HepG2 (cell line): ENCODE results near the gene YY1AP1. TPM values are rescaled to one million over a fixed set of nuclear protein-coding genes. Genes with fewer than 3 reads are reported as not detected.
A peak's percentile ranks its signal among the peaks of the same experiment; 100 is the strongest.

Source experiments
- ATAC-seq: fragments of 200-7000 bp; cut with Tn5 transposase; 3 replicates; pipeline ENCODE4 v1.9.1; 2020; ENCODE audit warnings: mild to moderate bottlenecking, moderate library complexity
- BruUV-seq: library from RNA; stranded (reverse); fragments of 400-500 nt; replicated peaks from 2 replicates; lab custom pipeline; 2021; lab: Mats Ljungman, UMichigan
- CTCF ChIA-PET: fragments of 300-600 bp; formaldehyde crosslinking; extraction: SDS; loops from one replicate; lab custom pipeline; 2021; ENCODE audit warnings: low total read pairs, inconsistent platforms, low intra/inter-chr PET ratio; lab: Yijun Ruan, JAX
- POLR2A ChIA-PET: fragments of 350-600 bp; sonication (Branson Sonifier 250); formaldehyde crosslinking; loops from one replicate; lab custom pipeline; 2020; ENCODE audit warnings: antibody characterized with exemption, inconsistent platforms; lab: Yijun Ruan, JAX
- DNase-seq: peaks from one replicate; pipeline ENCODE4 v3.0.0-alpha.2; 2015; ENCODE audit warnings: low spot score
- FAIRE-seq: peaks from 3 replicates; lab custom pipeline; 2011; peaks lifted over from hg19 to GRCh38; lab: Jason Lieb, UNC
- H2AFZ ChIP-seq: one replicate; pipeline ENCODE4 v1.6.1; 2011; ENCODE audit warnings: low read length, inconsistent platforms
- H3K27ac ChIP-seq: fragments of 300-600 bp; 3 replicates; pipeline ENCODE4 v1.8.0; 2011; ENCODE audit warnings: mixed run types, mild to moderate bottlenecking, mixed read lengths, low read length, inconsistent platforms; ENCODE audit not compliant: insufficient read depth; ENCODE audit errors: extremely low read length
- H3K27me3 ChIP-seq, 2 experiments: fragments of 200-600 bp in 1 of 2; 2 replicates in 1 of 2; 3 replicates in 1 of 2; pipeline versions ENCODE4 v1.6.0 to v1.8.0; 2011; ENCODE audit warnings: low read length in 2 of 2, mild to moderate bottlenecking in 2 of 2, moderate library complexity in 2 of 2, inconsistent platforms in 1 of 2; ENCODE audit not compliant: insufficient read depth in 2 of 2, control insufficient read depth in 1 of 2
- H3K36me3 ChIP-seq, 2 experiments: fragments of 200-600 bp in 1 of 2; replicated peaks in 1 of 2; 2 replicates in 1 of 2; 3 replicates in 1 of 2; pipeline versions ENCODE4 v1.5.1 to v1.8.0; 2011; ENCODE audit warnings: low read length in 2 of 2, inconsistent platforms in 1 of 2; ENCODE audit not compliant: insufficient read depth in 2 of 2, control insufficient read depth in 1 of 2
- H3K4me1 ChIP-seq: 2 replicates; pipeline ENCODE4 v1.5.1; 2012; ENCODE audit warnings: low read length, inconsistent platforms; ENCODE audit not compliant: insufficient read depth
- H3K4me2 ChIP-seq: 2 replicates; pipeline ENCODE4 v1.6.0; 2011; ENCODE audit warnings: low read depth, low read length, inconsistent platforms
- H3K4me3 ChIP-seq, 3 experiments: fragments of 200-600 bp in 1 of 3; sonication (generic), shearing (Covaris generic) in 1 of 3; replicated peaks in 1 of 3; 2 replicates each; pipeline ENCODE4 v1.5.1; 2011 to 2016; ENCODE audit warnings: low read length in 3 of 3, inconsistent platforms in 2 of 3, low read depth in 2 of 3, mild to moderate bottlenecking in 2 of 3, control low read depth in 1 of 3, mixed read lengths in 1 of 3; ENCODE audit not compliant: insufficient read depth in 1 of 3
- H3K79me2 ChIP-seq: one replicate; pipeline ENCODE4 v1.6.1; 2011; ENCODE audit warnings: low read length, inconsistent platforms; ENCODE audit not compliant: insufficient read depth
- H3K9ac ChIP-seq: 2 replicates; pipeline ENCODE4 v1.6.0; 2011; ENCODE audit warnings: mild to moderate bottlenecking, low read depth, low read length, inconsistent platforms; ENCODE audit not compliant: insufficient read depth
- H3K9me3 ChIP-seq: 2 replicates; pipeline ENCODE4 v1.5.1; 2012; ENCODE audit warnings: mild to moderate bottlenecking, low read length
- H4K20me1 ChIP-seq: 2 replicates; pipeline ENCODE4 v1.6.0; 2011; ENCODE audit warnings: inconsistent platforms, mild to moderate bottlenecking, low read length, moderate library complexity; ENCODE audit not compliant: insufficient read depth
- HNRNPK ChIP-seq: fragments of 200-400 bp; formaldehyde crosslinking; IDR thresholded peaks from 2 replicates; pipeline ENCODE4 v1.6.1; 2018; ENCODE audit warnings: low read length, low read depth, moderate library complexity, mild to moderate bottlenecking; ENCODE audit not compliant: poor library complexity, severe bottlenecking
- HOMEZ ChIP-seq: IDR thresholded peaks from 2 replicates; pipeline ENCODE4 v1.6.1; 2016; ENCODE audit warnings: low read depth
- KMT2A ChIP-seq: sonication (generic); formaldehyde crosslinking; IDR thresholded peaks from 2 replicates; pipeline ENCODE4 v1.4.0; 2020; ENCODE audit warnings: missing genetic modification reagents
- MAFK ChIP-seq, 2 experiments: IDR thresholded peaks in 1 of 2; conservative IDR thresholded peaks in 1 of 2; 2 replicates each; pipeline ENCODE4 v1.6.1; 2011; ENCODE audit warnings: improper control_type of control experiment in 2 of 2, low read length in 2 of 2
- SNAPC2 ChIP-seq: sonication (generic); formaldehyde crosslinking; IDR thresholded peaks from 2 replicates; pipeline ENCODE4 v1.8.1; 2022; ENCODE audit warnings: mild to moderate bottlenecking, missing genetic modification reagents
- THRA ChIP-seq: sonication (generic); formaldehyde crosslinking; IDR thresholded peaks from 2 replicates; pipeline ENCODE4 v1.4.0; 2020; ENCODE audit warnings: missing genetic modification reagents, borderline replicate concordance
- ZBTB49 ChIP-seq: sonication (generic); formaldehyde crosslinking; IDR thresholded peaks from 2 replicates; pipeline ENCODE4 v1.4.0; 2020; ENCODE audit warnings: missing genetic modification reagents, borderline replicate concordance
- ZNF296 ChIP-seq: sonication (generic); formaldehyde crosslinking; conservative IDR thresholded peaks from 2 replicates; pipeline ENCODE4 v1.5.0; 2020; ENCODE audit warnings: mild to moderate bottlenecking, missing genetic modification reagents
- ZNF607 ChIP-seq: sonication (generic); formaldehyde crosslinking; IDR thresholded peaks from 2 replicates; pipeline ENCODE4 v1.5.1; 2020; ENCODE audit warnings: missing genetic modification reagents, mild to moderate bottlenecking, borderline replicate concordance
- WGBS: methylation state at CpG from one replicate; pipeline ENCODE4 v1.1.6; 2017; ENCODE audit warnings: low lambda C conversion rate; 5-methylcytosine and 5-hydroxymethylcytosine counted together
- in situ Hi-C: cut with HindIII; loops from 2 replicates; pipeline ENCODE4 v1.10.0; 2017; ENCODE audit warnings: low pct_unique_long_range_greater_than_20kb; ENCODE audit not compliant: extremely low pct_ligation_motif_present
- intact Hi-C: fragments of 100-400 bp; cut with micrococcal nuclease; formaldehyde crosslinking; loops from one replicate; pipeline ENCODE4 v1.10.0; 2022; ENCODE audit not compliant: unreplicated experiment
- polyA plus RNA-seq, 8 experiments: library from polyadenylated mRNA; depleted of rRNA in 3 of 8; stranded (reverse) in 7 of 8; unstranded in 1 of 8; fragments of >200 nt; fragmentation: Illumina TruSeq in 4 of 8; extraction: Trizol in 4 of 8; gene quantifications; 2 replicates each; pipeline versions ENCODE4 v1.2.1 to v1.2.3, GENCODE V29; 2011 to 2016; ENCODE audit warnings: low read depth in 4 of 8, missing spikeins in 1 of 8, mixed read lengths in 1 of 8; ENCODE audit not compliant: insufficient read depth in 1 of 8
- total RNA-seq, 5 experiments: library from RNA; depleted of rRNA; stranded (reverse); fragments of >200 nt; fragmentation: Illumina TruSeq; extraction: Trizol; gene quantifications; 2 replicates each; pipeline ENCODE4 v1.2.3, GENCODE V29; 2016; ENCODE audit warnings: low read depth in 1 of 5

Gene YY1AP1
- total and polyA plus RNA-seq, 2 of the 13 experiments (the other 11 are each of a cell fraction or from before 2014, with no cell fraction given): 28.5 to 69.4 TPM

- TF ChIP-seq THRA (no peak), MAFK (conservative IDR thresholded peaks at IDR 0.05 in 1 of 2, IDR thresholded peaks at IDR 0.05 in 1 of 2; ENCODE audit: low read length in 2 of 2) (peak in 1 of 2 experiments; percentile 24; a peak in 2 of 4 replicates)
- ATAC-seq (no peak), FAIRE-seq (no peak), DNase-seq (no peak)
- no peaks in the 10 kb centered on the region for H3K36me3 ChIP-seq
- ChIA-PET CTCF (no interaction called here), POLR2A (no interaction called here)
- H4K20me1 ChIP-seq: no peaks in the 10 kb centered on the region
- H3K9ac ChIP-seq: no peak overlapping the region
- BruUV-seq: no TSS peak
- H2AFZ ChIP-seq: no peak overlapping the region
- H3K9me3 ChIP-seq: no peaks in the 10 kb centered on the region
- no peak overlapping the region for H3K4me2 ChIP-seq
- H3K27me3 ChIP-seq: no peaks in the 10 kb centered on the region
- WGBS: 50% methylated on average over 1 of the region's 1 CpG
- intact Hi-C loops: no loop called here
- no peaks in the 10 kb centered on the region for H3K4me1 ChIP-seq
- no peaks in the 10 kb centered on the region for H3K79me2 ChIP-seq
- H3K27ac ChIP-seq: no peak overlapping the region
- in situ Hi-C loops: no loop called here
- H3K4me3 ChIP-seq: no peak overlapping the region
These were observed 65.2 kb downstream of the YY1AP1 start for GRCh38 chr1:155623357-155623756.

- no peaks in the 10 kb centered on the region for H3K27me3 ChIP-seq
- no peak overlapping the region for H3K4me3 ChIP-seq
- H3K79me2 ChIP-seq: no peaks in the 10 kb centered on the region
- POLR2A ChIA-PET: no interaction called here
- H2AFZ ChIP-seq: no peak overlapping the region
- H3K4me2 ChIP-seq: no peak overlapping the region
- no peak for ATAC-seq
- H4K20me1 ChIP-seq: no peaks in the 10 kb centered on the region
- CTCF ChIA-PET: no interaction called here
- in situ Hi-C loops (no loop called here), intact Hi-C loops (no loop called here)
- DNase-seq: no peak
- no peaks in the 10 kb centered on the region for H3K9me3 ChIP-seq
- H3K9ac ChIP-seq: no peak overlapping the region
- BruUV-seq: no TSS peak
- no peaks in the 10 kb centered on the region for H3K36me3 ChIP-seq
- no peak for FAIRE-seq
- H3K27ac ChIP-seq: no peak overlapping the region
- H3K4me1 ChIP-seq: no peaks in the 10 kb centered on the region
- TF ChIP-seq ZBTB49 (CRISPR knock-in tag) (no peak), ZNF607 (CRISPR knock-in tag) (no peak), KMT2A (CRISPR knock-in tag) (no peak), HNRNPK (no peak), HOMEZ (CRISPR knock-in tag) (no peak), SNAPC2 (CRISPR knock-in tag) (no peak), ZNF296 (CRISPR knock-in tag) (no peak)
- WGBS: 3% methylated on average over 2 of the region's 2 CpGs
These were observed 66.4 kb downstream of the YY1AP1 start for GRCh38 chr1:155622191-155622590.
